ENCODE results near the gene ANKRD39.
"Not testable (repeated sequence)": the region's sequence is repeated elsewhere in the genome, so short reads cannot be mapped to it uniquely, and the experiment has no call there.

Gene ANKRD39

DNA sequence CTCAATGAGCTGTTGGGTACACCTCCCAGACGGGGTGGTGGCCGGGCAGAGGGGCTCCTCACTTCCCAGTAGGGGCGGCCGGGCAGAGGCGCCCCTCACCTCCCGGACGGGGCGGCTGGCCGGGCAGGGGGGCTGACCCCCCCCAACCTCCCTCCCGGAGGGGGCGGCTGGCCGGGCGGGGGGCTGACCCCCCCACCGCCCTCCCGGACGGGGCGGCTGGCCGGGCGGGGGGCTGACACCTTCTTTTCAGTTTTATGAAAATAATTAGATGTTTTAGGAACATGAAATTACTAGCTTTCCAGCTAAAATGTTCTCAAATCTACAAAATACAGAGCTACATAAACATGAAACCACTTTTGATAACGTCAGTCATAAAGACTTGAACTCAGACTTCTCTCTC lies 51.9 kb downstream of the ANKRD39 start:
- DNase-seq, result not testable (repeated sequence)

GRCh38 chr2:96804986-96805385 lies 52.8 kb downstream of the ANKRD39 start:
- DNase-seq, result no peak

GRCh38 chr2:96802721-96803120 lies 55.1 kb downstream of the ANKRD39 start:
- DNase-seq, result no peak

GRCh38 chr2:96801786-96802595 lies 55.8 kb downstream of the ANKRD39 start:
- DNase-seq, result peak; percentile 59 to 68

DNA sequence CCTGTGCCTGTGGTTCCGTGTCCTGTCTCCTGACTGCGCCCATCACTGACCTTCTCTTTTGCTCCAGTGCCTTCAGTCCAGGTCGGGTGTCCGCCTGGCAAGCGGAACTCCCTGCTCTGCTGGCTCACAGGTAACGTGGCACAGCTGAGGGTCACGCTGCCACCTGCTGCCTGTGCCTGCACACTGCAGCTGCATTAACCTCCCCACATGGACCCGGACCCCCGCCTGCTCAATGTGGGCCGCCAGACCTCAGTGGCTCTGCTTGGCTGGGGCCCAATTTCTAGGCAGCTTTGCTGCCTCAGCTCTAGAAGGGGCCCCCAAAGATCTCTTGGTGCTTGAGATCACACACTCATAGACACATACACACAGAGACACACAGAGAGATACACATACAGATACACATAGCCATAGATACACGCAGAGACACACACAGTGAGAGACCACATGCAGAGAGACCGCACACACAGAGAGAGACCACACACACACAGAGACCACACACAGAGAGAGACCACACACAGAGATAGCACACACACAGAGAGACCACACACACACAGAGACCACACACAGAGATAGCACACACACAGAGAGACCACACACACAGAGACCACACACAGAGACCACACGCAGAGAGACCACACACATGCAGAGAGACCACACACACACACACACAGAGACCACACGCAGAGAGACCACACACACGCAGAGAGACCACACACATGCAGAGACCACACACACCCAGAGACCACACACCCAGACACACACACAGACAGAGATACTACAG lies 56.6 kb downstream of the ANKRD39 start:
- peak; percentile 80 to 82 for DNase-seq

DNA sequence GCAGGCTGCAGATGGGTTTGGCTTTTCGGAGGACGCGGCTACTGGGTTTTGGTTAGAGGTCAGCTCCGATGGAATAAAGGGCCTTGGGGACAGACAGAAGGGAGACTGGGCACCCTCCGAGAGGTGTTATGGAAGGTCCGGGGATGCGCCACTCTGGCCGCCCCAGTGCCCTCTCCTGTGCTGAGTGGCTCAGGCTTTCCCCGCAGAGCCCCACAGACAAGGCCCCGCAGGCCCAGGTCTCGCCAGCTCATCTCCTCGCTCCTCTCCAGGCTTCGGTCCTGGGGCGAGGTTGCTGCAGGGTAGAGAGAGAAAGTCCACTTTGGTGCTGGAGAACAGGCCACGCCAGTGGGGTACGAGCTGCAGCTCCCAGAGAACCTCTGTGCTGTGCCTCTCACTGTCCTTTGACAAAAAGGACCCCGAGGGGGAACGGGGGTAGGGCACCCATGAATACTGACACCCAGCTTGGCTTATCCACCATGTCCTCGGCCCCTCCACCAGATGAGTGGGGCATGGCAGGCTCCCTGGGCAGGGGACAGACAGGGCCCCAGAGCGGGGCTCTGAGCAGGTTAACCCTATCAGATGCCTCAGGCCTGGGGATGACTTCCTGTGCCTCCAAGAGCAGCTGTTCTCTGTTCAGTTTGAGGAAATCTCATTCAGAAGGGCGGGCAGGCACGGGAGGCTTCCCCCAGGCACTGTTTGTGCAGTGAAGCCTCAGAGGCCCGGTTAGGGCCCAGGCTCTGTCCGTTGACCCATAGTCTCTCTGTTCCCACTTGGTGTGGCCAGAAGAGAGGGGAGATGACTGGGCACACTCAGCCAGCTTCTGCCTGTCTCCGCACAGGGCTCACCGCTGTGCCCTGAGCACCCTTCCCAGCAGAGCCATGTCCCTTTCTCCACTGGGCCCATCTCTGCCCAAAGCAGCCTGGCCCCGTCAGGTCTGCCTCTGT lies 57.5 kb downstream of the ANKRD39 start:
- no peak for DNase-seq

- DNase-seq, result no peak
Observed at GRCh38 chr2:96799623-96799935, 58.2 kb downstream of the ANKRD39 start.

DNA sequence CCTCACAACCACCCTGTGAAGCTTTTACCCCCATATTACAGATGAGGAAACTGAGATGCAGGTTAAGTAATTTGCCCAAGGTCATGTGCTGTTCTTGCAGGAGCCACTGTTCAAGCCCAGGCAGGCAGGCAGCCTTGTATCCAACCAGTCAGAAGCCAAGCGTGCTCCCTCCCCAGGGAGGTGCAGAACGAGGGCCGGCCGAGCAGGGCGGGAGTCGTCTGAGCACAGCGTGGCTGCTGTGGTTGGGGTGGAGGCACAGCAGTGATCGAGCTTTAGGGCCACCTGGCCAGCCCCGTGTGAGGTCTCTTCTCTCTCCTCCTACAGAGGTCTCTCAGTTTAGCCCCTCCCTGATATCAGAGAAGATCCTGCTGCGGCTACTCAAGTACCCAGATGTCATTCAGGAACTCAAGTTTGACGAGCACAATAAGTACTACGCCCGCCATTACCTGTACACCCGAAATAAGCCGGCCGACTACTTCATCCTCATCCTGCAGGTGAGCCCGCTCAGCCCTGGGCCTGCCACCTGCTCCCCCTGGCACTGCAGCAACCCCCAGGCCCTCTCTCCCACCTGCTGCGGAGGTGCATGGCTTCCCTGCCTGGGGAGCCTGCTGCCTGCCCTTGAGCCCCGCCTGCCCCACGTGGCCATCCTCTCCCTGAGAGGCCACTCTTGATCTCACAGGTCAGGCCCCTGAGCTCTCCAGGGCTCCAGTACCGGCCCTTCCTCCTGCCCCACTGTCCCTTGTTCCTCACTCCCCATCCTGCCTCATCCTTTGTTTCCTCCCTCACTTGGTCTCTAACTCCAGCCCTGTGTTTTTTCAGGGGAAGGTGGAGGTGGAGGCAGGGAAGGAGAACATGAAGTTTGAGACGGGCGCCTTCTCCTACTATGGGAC lies 58.8 kb downstream of the ANKRD39 start:
- no peak for DNase-seq

Measured in activated CD4-positive, alpha-beta T cell treated with anti-CD3 and anti-CD28 coated beads, Interleukin-2, amount 50 U/mL, for 48 hours (primary cell).